GM18873 (cell line): ENCODE results near the gene PHIP.
"Not testable (repeated sequence)": the region's sequence is repeated elsewhere in the genome, so short reads cannot be mapped to it uniquely, and the experiment has no call there.

Experiments used
- ATAC-seq: cut with Tn5 transposase; IDR thresholded peaks from one replicate; pipeline ENCODE4 v1.9.1; 2021; ENCODE audit warnings: mild to moderate bottlenecking, moderate library complexity, moderate number of reproducible peaks; ENCODE audit not compliant: unreplicated experiment, low FRiP score

PHIP gene

GRCh38 chr6:79078075-79078969 lies at the start of gene PHIP:
Gene PHIP, minus strand, starts transcription at chr6:79078254. Its CDS starts 186 bp downstream, at chr6:79078068.
- ATAC-seq, result peak; percentile 61

- no peak for ATAC-seq
Observed at GRCh38 chr6:79127660-79128059, 49.6 kb upstream of the PHIP start.

- ATAC-seq, result no peak
Observed at GRCh38 chr6:79119217-79119616, 41.2 kb upstream of the PHIP start.

- no peak for ATAC-seq
Observed at GRCh38 chr6:79117752-79118151, 39.7 kb upstream of the PHIP start.

GRCh38 chr6:79115553-79116182 lies 37.6 kb upstream of the PHIP start:
- no peak for ATAC-seq

- ATAC-seq, result no peak
Observed at GRCh38 chr6:79111549-79111948, 33.5 kb upstream of the PHIP start.

- ATAC-seq, result no peak
Observed at GRCh38 chr6:79101164-79101563, 23.1 kb upstream of the PHIP start.

GRCh38 chr6:79100304-79100703 lies 22.2 kb upstream of the PHIP start:
- ATAC-seq, result no peak

- ATAC-seq, result no peak
Observed at GRCh38 chr6:79094938-79095337, 16.9 kb upstream of the PHIP start.

GRCh38 chr6:79091801-79092200 lies 13.7 kb upstream of the PHIP start:
- ATAC-seq, result not testable (repeated sequence)

- ATAC-seq, result no peak
Observed at GRCh38 chr6:79089552-79090404, 11.7 kb upstream of the PHIP start.

- ATAC-seq, result no peak
Observed at GRCh38 chr6:79084693-79085092, 6.6 kb upstream of the PHIP start.

- no peak for ATAC-seq
Observed at GRCh38 chr6:79082304-79082703, 4.2 kb upstream of the PHIP start.

GRCh38 chr6:79081663-79082062 lies 3.6 kb upstream of the PHIP start:
- no peak for ATAC-seq

- ATAC-seq, result no peak
Observed at GRCh38 chr6:79079561-79080041, 1.5 kb upstream of the PHIP start.

- ATAC-seq, result peak; percentile 15
Observed at GRCh38 chr6:79077715-79078074, 359 bp downstream of the PHIP start.

GRCh38 chr6:79076782-79077641 lies 1.0 kb downstream of the PHIP start:
- ATAC-seq, result peak; percentile 40

- no peak for ATAC-seq
Observed at GRCh38 chr6:79076160-79076559, 1.9 kb downstream of the PHIP start.

GRCh38 chr6:79073888-79074287 lies 4.2 kb downstream of the PHIP start:
- ATAC-seq, result no peak

GRCh38 chr6:79072640-79073181 lies 5.3 kb downstream of the PHIP start:
- ATAC-seq, result peak; percentile 47
